ENCODE data around the gene PLCL2. TPM values are rescaled to one million over a fixed set of nuclear protein-coding genes. Genes with fewer than 3 reads are reported as not detected.

The PLCL2 gene
- total and polyA plus RNA-seq, 2 experiments from 2014 or later, result 1.6 to 9.7 TPM

DNA sequence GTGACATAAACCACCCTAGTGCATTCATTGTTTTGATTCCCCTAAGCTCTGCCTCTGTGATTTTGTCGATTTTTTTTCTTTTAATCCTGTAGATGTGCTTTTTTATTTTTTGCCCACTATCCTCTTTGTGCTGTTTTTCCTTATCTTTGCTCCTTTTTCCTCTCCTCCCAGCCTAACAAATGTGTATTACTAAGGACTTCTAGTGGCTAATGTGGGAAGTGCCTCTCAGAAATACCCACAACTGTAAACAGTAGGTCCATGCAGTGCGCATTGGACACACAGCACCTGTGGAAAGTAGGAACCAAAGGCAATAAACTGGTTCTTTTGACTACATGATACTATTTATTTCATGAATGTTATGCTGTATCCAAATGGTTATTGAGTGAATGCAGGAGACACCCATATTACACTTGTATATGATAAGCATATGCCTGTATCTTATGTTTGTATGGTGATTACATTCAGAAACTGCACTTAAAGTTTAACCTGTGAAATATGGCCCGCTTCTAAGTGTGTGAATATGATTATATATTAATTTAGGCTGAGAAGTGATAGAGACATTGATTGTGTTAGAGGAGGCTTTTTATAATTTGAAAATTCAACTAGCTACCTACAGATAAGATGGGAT, 147.8 kb downstream of the PLCL2 start:
- Mint-ChIP-seq H3K27ac (peak overlapping the region; percentile 33), H3K9me3 (no peaks in the 10 kb centered on the region)
- peak; percentile 71 for DNase-seq (ENCODE audit: low spot score)

More for the DNA sequence above, 147.8 kb downstream of the PLCL2 start:
- H3K9me2 ChIP-seq (ENCODE audit: insufficient read depth), result no peaks in the 10 kb centered on the region
- TF ChIP-seq REST (IDR thresholded peaks at IDR 0.05; ENCODE audit: unreplicated experiment) (no peak), ZNF331 (CRISPR knock-in tag; IDR thresholded peaks at IDR 0.05; ENCODE audit: low read depth) (no peak)
- TF ChIP-seq, protein P1, sequence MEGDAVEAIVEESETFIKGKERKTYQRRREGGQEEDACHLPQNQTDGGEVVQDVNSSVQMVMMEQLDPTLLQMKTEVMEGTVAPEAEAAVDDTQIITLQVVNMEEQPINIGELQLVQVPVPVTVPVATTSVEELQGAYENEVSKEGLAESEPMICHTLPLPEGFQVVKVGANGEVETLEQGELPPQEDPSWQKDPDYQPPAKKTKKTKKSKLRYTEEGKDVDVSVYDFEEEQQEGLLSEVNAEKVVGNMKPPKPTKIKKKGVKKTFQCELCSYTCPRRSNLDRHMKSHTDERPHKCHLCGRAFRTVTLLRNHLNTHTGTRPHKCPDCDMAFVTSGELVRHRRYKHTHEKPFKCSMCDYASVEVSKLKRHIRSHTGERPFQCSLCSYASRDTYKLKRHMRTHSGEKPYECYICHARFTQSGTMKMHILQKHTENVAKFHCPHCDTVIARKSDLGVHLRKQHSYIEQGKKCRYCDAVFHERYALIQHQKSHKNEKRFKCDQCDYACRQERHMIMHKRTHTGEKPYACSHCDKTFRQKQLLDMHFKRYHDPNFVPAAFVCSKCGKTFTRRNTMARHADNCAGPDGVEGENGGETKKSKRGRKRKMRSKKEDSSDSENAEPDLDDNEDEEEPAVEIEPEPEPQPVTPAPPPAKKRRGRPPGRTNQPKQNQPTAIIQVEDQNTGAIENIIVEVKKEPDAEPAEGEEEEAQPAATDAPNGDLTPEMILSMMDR (conservative IDR thresholded peaks at IDR 0.05; ENCODE audit: low read depth in 2 of 2), result peak; percentile 79 to 82
- Mint-ChIP-seq H3K4me1 (peaks cover 14% of the 10 kb centered on the region), H3K27me3 (ENCODE audit: insufficient read depth, low read depth, poor library complexity) (no peaks in the 10 kb centered on the region), H3K4me3 (no peak overlapping the region), H3K36me3 (ENCODE audit: low read depth) (no peaks in the 10 kb centered on the region)
- H3K27ac ChIP-seq (ENCODE audit: low read depth), result no peak overlapping the region
- no peaks in the 10 kb centered on the region for H3K36me3 ChIP-seq (ENCODE audit: insufficient read depth)
- H3F3A ChIP-seq (replicated peaks; ENCODE audit: low read depth), result no peaks in the 10 kb centered on the region
- H4K20me1 ChIP-seq (replicated peaks; ENCODE audit: insufficient read depth), result no peaks in the 10 kb centered on the region
- H3K4me2 ChIP-seq, result no peak overlapping the region
- no peak overlapping the region for H2AFZ ChIP-seq
- H3K79me2 ChIP-seq (replicated peaks; ENCODE audit: insufficient read depth), result no peaks in the 10 kb centered on the region
- no peaks in the 10 kb centered on the region for H3K4me1 ChIP-seq (ENCODE audit: insufficient read depth)
- no peaks in the 10 kb centered on the region for H3K27me3 ChIP-seq (ENCODE audit: insufficient read depth)
- peak; percentile 88 for ATAC-seq
- no peak overlapping the region for H3K4me3 ChIP-seq

All from GM23338 (cell line).